WI38 (cell line): ENCODE data around the gene CDK5RAP3.
"Not testable (repeated sequence)": the region's sequence is repeated elsewhere in the genome, so short reads cannot be mapped to it uniquely, and the experiment has no call there.

ENCODE experiments used
- H3K4me3 ChIP-seq: 2 replicates; pipeline ENCODE4 v1.5.1; 2011; ENCODE audit warnings: low read depth, mild to moderate bottlenecking, control low read depth, low read length
- TF ChIP-seq, protein P1 (sequence below): IDR thresholded peaks from 2 replicates; pipeline ENCODE4 v1.5.1; 2012; ENCODE audit warnings: low read depth, mild to moderate bottlenecking, control low read depth, low read length

CDK5RAP3 gene

DNA sequence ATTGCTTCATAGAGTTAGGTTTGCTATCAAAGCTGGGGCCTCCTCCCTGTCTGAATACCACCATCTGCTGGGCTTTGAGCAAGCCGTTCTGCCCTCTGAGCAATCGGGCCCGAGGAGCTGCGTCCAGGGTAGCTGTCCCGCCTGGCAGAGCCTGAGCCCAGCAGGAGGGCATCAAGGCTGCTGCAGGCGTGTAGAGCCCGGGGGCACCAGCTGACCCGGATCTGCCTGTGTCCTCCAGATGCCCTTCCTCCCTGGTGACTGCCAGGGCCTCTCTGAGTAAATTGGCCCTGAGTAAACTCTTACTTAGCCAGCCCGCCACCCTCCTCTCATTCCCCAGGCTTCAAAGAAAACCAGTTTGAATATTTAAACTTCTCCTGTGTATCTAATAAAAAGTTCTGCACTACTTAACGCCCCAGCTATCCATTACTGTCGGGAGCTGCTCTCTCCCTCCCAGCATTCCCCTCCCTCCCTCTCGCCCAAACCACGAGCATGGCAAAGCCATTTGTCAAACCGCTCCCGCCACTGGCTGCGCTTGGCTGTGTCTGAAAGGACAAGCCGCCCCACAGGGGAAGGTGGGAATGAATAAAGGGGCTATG lies 16.4 kb downstream of the CDK5RAP3 start:
- H3K4me3 ChIP-seq, result no peak overlapping the region
- TF ChIP-seq, protein P1, sequence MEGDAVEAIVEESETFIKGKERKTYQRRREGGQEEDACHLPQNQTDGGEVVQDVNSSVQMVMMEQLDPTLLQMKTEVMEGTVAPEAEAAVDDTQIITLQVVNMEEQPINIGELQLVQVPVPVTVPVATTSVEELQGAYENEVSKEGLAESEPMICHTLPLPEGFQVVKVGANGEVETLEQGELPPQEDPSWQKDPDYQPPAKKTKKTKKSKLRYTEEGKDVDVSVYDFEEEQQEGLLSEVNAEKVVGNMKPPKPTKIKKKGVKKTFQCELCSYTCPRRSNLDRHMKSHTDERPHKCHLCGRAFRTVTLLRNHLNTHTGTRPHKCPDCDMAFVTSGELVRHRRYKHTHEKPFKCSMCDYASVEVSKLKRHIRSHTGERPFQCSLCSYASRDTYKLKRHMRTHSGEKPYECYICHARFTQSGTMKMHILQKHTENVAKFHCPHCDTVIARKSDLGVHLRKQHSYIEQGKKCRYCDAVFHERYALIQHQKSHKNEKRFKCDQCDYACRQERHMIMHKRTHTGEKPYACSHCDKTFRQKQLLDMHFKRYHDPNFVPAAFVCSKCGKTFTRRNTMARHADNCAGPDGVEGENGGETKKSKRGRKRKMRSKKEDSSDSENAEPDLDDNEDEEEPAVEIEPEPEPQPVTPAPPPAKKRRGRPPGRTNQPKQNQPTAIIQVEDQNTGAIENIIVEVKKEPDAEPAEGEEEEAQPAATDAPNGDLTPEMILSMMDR, result no peak

DNA sequence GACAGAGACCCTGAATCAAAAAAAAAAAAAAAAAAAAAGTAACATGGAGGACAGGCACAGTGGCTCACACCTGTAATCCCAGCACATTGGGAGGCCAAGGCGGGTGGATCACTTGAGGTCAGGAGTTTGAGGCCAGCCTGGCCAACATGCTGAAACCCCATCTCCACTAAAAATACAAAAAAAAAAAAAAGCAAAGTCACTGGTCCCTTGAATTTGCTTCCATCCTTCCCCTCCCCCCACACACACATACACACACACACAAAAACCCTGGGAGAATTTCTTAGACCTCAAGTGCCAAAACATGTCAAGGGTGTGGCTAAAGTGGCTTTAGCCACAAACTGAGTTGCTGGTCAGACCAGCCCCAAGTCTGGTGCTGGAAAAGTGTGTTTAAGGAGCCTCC lies 17.5 kb downstream of the CDK5RAP3 start:
- not testable (repeated sequence) for H3K4me3 ChIP-seq

DNA sequence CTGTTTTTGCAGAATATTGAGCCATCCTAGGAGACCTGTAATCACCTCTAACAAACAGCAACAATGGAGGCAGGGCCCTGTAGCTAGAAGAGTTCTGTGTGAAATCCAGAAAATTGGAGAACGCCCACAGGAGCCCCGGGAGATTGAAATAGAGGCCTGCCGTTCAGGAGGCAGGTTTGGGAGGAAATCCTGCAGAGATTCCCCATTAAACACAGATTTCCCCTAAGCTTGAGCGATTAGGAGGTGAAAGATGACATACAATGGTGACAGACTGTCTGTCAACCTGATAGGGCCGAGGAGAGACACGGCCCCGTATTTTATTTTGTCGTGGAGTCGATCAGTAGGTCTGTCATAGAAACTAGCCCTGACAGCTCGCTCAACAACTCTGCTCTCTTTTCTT lies 18.2 kb downstream of the CDK5RAP3 start:
- TF ChIP-seq, protein P1, result no peak
- no peak overlapping the region for H3K4me3 ChIP-seq

DNA sequence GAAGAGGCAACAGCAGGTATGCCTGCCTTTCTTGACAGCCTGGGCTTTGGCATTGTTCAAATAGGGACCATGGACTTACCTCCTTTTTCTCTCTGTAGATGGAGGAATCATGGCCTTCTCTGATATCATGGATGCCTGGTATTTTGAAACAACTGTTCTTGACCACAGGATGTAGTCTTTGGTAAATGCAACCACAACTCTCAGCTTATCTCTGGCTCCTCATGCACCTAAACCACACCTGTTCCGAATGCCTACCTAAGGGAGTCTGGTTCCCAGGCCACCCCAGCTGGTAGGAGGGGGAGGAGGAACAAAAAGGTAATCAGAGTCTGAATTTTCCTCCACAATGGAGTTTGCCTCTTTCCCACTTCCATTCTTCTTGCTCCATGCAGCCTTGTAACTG lies 18.8 kb downstream of the CDK5RAP3 start:
- TF ChIP-seq, protein P1, result no peak

DNA sequence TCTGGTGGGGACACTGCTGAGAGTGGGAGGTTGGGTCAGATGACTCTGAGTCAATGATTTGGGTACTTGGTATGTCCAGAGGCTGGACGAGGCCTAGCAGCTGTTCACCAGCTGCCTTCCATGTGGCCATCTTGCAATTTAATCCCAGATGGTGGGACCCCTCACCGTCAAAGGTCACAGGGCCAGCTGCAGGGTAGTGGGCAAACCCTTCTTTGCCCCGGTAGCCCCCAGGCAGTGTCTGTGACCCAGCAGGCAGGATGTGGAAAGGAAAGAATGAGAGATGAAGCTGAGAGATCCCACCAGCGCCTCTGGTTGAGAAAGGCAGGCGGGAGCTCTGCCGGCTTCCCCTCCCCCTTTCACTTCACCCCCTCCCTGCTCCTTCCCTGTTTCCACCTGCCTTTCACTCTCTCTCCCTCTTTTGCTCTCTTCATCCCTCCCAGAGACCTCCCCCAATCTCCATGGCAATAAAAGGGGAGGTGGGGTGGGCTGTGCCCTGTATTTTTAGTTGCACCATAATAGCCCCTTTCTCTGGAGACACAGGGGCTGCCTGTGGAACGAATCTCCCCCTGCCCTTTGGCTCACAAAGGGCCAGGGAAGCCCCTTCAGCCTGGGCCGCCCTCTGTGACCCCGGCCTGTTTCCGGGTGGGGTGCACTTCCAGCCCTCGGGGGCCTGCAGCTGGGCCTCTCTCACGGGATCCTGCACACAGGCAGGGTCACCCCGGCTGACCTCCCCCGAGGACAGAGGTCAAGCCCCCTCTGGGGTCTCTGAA lies 20.2 kb downstream of the CDK5RAP3 start:
- no peak overlapping the region for H3K4me3 ChIP-seq
- TF ChIP-seq, protein P1, result no peak

More for the DNA sequence above, 18.8 kb downstream of the CDK5RAP3 start:
- no peak overlapping the region for H3K4me3 ChIP-seq

DNA sequence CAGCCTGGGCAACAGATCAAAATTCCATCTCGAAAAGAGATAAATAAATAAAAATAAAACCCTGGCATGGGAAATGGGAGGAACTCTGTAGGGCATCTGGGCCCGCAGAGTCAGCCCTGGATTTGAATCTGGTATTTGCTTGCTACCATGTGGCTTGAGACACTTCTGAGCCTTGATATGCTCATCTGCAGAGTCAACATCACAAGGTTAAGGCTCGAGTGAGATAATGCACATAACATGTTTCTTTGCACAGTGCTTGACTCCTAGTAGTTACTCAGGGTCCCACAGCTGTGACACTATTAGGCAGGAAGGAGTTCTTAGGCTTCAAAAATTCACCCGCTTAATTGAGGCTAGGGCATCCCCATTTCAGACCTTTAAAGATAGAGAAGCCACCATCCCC lies 21.3 kb downstream of the CDK5RAP3 start:
- no peak overlapping the region for H3K4me3 ChIP-seq
- TF ChIP-seq, protein P1, result no peak

DNA sequence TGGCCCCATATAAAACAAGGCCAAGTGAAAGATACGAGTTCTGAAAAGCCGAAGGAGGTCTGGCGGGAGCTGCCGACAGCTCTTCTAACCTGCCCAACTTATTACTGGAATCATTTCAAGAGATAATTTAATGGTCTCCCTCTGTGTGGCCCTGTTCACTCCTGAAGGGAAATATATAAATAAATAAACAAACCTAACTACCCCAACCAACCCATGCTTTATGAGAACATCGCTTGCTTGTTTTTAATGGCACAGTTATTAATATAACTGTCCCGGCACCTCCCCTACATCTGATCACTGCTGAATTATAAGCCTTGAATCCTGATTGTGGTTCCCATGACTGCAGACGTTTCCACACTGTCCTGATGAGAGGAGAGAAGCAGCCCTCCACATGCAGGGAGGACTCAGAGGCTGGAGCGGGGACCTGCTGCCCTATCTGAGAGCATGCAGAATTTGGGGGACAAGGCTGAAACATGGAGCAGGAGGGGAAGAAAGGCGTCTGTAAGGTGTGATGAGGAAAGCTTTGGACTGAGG lies 22.2 kb downstream of the CDK5RAP3 start:
- H3K4me3 ChIP-seq, result no peak overlapping the region
- TF ChIP-seq, protein P1, result no peak
